HG02943 (cell line): Measurements from ENCODE around the gene RPTOR.

Experiments
- ATAC-seq: cut with Tn5 transposase; IDR thresholded peaks from one replicate; pipeline ENCODE4 v1.9.1; 2021; ENCODE audit warnings: mild to moderate bottlenecking, low read depth, moderate library complexity; ENCODE audit not compliant: unreplicated experiment

RPTOR gene

DNA sequence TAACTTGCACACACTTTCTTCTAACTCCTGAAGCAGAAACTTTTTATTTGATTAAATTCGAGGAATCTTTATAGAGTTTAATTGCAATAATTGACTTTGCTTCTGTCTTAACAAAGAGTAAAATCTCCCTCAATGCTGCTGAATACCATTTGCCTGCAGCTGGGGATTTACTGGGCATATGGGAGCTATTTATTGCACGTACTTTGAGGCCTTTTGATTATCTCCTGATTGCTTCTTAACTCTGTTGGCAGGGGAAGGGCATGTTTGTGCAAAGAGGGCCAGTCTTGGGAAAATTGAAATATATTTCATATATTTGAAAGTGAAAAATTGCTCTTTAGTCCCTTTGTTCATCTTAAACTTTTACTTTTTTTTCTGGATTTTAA is 290.2 kb downstream of the RPTOR start:
- ATAC-seq, result no peak

DNA sequence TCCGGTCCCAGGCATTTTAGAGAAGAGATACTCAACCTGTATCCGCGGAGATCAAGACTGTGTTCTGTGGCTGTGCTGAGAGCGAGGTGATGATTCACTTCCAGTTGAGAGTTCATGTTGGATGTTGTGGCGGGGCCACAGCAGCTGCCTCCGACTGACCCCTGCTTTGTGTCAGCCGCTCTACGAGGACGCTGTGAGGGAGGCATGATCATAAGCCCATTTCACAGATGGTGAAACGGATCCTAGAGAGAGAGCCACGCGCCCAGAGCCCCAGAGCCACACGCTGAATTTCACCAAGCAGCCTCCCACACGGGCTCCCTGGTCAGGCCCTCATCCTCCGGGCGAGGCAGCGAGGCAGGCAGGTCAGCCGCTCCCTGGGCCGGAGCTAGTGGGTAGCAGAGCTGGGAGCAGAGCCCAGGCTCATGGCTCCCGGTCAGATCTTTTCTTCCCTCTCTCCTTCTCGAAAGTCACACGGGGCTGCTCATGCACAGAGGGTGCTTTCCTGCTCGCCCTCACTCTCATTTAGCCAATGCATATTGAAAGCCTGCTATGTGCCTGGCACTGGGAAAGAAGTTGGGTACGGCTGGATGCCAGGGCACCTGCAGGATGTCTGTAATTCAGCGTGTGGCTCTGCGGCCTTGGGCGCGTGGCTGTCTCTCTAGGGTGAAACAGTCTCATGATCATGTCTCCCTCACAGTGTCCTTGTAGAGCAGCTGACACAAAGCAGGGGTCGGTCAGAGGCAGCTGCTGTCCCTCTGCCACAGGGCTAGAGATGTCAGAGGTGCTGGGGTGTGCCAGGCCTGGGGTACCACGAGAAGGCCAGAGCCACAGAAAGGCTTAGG is 291.4 kb downstream of the RPTOR start:
- no peak for ATAC-seq

DNA sequence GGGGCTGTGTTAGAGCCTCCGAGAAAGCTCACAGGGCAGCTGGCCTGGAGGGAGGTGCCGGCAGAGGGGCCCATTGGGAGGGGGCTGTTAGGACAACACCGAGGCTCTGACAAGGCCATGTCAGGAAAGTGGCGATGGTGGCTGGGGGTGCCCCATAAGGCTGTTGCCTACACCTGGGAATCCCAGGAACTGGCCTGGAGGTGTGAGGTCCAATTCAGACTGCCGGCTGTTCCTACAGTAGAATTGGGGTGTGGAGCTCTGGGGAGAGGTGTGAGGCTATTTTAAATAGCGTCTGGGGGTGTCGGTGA is 292.0 kb downstream of the RPTOR start:
- ATAC-seq, result no peak

DNA sequence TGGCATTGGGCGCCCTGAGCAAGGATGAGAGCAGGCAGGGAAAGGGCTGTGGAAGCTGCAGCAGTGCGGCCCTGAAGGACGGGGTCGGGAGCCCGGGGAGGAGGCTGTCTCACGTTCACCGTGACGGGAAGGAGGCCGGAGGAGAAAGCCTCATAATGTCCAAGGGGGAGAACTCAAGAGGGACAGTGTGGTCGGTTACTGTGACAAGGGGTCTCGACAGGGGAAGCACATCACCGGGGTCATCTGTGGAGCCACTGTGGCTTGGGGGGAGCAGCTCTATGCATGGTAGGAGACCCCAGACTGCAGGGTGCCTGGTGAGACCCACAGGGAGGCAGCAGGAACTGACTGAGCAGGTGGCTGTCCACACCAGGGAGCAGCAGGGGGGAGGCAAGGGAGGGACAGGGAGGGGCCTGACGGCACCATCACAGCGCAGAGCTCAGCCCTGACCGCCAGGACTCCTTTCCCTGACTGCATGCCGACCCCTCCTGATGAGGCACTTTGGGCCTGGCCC is 292.4 kb downstream of the RPTOR start:
- ATAC-seq, result no peak

DNA sequence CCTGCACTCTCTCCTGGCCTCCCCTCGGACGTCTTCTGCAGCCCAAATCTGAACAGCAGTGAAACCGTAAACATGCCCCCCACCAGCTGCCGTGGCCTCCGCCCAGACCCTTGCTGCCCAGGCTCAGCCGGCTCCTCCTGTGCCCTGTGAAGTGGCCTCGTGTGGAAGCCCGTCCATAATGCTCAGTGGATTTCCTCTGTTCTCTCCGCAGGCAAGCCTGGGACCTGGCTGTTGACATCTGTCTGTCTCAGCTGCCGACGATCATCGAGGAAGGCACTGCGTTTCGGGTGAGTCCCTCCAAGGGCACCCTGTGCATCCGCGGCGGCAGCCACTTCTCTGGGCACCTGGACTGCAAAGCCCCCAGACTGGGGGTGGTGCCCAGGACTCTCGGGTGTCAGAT is 293.1 kb downstream of the RPTOR start:
- no peak for ATAC-seq

DNA sequence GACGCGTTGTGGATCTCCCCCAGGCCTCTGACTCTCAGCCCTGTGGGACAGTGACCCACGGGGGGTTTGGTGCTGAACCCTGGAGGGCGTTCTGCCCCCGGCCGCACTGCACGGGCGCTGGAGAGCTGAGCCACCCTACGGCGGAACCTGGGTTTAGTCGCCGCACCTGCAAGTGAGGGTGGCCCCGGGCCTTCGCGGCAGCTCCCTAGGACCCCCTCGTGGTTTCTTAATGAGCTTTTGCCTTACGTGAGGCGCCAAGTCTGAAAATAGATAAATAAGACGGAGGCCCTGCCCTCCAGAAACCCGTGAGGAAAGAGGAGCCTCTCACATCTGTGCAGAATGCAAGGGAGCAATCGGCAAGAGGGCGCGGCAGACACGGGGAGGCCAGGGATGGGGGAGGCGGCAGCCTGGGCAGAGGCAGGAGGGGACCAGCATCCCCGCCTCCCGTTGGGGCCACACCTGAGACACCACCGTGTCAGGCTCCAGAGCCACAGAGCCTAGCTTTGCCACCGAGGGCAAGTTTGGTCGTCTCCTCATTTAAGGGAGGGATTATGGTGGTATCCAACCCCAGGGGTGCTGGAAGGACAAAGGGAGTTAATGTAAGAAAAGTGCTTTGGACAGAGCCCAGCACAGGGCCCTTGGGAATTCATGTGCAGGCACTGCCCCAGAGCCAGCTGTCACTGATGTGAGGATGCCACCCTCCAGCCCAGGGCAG is 293.8 kb downstream of the RPTOR start:
- ATAC-seq, result no peak

DNA sequence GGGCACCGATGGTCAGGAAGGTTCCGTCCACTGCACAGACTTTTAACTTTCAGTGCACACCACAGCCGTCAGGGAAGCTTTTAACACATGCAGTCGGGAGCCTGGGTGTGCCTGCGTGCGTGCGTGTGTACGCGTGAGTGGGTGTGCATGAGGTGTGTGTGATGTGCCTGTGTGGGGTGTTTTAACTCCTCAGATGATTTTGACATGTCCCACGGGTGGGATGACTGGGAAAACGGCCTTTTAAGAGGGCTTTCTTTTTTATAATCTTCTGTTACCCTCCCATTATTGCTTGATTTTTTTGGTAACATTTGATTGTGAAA is 294.3 kb downstream of the RPTOR start:
- ATAC-seq, result no peak

DNA sequence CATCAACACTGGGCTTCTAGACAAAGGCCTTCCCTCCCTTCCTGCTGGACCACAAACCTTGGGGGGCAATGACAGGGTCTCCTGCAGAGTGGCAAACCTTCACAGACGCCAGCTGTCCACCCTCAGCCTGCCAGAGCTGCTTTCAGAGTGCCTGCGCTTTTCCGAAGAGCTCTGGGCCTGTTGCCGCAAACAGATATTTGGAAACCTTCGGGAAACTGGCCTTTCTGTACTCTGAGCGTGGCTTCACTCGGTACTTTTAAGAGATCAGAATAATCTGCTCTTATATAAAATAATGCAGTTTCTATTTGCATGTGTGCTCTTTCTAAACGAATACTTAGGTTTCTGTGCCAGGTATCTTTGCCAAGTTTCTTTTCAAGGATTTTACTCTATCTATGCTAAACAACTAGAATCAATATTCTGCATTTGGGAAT is 294.9 kb downstream of the RPTOR start:
- no peak for ATAC-seq

DNA sequence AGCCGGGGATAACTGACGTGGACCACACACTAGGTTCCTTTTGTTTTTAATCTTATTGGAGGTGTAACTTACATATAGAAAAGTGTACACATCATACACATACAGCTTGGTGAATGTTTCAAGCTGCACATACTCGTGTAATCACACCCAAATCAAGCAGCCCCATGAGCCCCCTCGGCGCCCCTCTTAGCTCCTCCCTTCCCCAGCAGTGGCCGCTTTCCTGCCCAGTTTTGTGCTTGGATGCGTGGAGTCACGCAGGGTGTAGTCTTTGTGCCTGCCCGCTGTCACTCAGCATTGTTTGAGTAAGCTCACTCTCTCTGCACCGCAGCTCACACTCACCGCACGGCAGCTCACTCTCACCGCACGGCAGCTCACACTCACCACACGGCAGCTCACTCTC is 295.3 kb downstream of the RPTOR start:
- ATAC-seq, result no peak

DNA sequence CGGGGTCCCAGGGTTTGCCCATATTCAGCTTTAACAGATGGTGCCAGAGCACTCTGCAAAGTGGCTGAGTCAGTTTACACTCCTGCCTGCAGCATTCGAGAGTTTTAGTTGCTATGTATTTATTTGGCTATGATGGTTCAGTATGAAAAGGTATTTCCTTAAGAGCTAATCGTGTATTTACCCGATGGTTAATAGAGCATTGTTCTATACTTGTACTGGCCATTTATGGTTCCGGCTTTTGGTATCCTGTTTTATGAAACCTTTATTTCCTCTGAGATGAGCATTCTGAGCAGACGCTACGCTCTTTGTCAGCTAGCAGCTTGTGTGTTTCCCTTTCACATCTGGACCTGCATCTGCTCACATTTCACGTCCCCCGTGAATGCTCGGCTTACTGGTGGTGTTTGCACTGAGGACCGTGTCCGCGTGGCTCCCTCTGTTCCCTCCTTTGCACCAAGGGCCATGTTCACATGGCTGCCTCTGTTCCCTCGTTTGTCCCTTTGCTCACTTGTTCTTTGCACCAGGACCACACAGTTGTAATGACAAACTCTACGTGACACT is 297.9 kb downstream of the RPTOR start:
- ATAC-seq, result no peak

DNA sequence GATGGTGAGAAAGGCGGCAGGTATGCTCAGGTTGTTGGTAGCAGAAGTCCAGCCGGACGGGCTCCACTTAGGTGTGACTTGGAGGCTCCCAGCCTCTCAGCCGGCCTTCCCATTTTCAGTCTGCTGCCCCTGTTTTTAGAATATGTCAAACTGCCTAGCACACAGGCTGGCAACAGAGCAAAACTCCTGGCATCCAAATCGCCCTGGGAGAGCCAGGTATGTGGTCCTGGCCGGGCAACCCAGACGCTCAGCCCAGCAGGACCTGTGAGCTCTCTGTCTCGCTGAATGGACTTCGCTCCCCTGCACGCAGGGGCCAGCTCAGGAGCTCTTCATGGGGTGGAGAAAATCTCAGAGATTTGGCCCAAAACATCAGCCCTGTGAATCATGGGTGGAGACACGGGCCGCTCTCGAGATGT is 299.1 kb downstream of the RPTOR start:
- ATAC-seq, result no peak

DNA sequence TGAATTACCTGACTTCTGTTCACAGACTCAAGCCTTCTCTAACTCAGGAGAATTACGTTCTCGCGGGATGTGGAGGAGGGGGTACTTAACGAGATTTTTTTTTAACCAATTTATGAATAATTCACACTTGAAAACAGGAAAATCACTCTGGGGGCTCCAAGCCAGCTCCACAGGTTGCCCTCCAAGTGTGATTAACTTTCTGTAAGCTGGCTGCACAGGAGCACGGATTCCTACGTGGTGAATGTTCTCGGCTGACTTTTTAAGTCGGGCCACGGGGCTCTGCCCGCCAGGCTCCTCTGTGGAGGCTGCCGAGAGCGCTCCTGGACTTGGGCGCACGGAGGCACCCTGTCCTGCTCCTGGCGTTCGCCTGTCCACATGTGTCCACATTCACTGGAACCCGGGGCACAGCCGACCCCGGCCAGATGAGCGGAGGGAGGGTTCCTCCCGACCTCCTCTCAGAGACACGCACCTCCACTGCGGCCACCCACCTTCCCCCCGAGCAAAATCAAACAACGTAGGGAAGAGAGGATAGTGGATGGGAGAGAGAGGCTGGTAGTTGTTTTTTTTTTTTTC is 299.9 kb downstream of the RPTOR start:
- ATAC-seq, result no peak

DNA sequence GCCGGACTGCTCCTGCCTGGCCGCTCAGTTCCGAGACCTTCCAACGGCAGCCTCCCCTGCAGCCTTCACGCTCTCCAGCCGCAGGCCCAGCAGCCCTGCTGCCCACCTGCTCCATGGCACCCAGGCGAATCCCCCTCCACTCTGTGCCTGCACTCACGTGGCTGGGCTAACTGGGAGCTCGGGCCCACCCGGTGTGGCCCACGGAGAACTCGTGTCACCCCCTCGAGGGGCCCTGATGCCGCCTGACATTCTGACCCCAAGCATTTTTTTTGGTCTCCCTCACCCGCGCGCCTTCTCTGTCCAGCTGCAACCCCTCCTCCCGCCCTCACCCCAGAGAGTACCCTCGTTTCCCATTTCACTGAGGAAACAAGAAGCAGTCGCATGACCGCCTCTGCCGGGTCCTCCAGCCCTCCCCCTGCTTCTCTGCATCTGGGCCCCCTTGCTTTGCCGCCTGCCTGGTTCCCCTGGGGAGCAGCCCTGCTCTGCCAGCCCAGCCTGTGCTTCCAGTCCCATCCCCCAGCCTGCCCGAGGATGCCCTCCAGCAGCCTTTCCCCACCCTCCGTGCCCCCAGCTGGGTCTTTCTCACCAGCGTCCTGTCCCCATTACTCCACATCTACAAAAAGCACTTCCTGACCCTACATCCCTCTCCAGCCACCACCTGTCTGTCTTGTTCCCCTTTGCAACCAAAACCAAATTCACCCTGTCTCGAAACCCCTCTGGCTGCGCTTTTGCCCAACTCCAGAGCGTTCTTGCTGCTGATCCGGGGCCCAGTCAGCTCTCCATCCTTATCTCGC is 300.6 kb downstream of the RPTOR start:
- ATAC-seq, result no peak

DNA sequence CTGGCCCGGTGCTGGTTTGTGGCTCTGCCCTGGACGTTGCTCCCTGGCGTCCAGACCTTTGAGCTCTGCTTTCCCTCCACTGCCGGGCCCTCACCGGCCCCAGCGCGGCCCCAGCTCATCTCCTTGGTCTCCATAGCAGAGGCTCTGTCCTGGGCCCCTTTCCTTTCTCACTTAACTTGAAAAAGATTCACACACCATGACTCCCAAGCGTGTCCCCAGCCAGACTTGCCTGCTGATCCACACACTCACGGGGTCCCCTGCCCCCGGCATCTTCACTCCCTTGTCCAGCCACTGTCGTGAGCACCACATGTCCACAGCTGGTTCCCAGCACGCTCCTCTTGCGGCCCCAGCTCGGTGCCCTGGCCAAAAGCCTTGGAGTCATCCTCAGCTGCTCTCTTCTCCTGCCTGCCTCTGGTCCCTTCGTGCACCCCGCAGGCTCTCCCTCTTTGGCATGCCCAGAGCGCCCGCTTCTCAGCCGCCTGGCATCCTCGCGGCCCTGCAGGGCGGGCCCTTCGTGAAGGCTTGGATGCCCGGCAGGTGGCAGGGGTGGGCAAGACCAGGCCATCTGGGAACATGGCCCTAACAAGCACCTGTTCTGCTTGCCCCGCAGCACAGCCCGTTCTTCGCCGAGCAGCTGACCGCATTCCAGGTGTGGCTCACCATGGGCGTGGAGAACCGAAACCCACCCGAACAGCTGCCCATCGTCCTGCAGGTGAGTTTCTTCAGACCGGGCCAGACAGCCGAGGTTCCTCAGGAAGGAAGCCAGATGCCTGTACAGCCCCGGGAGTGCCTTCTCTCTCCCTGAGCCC is 301.4 kb downstream of the RPTOR start:
- ATAC-seq, result no peak

DNA sequence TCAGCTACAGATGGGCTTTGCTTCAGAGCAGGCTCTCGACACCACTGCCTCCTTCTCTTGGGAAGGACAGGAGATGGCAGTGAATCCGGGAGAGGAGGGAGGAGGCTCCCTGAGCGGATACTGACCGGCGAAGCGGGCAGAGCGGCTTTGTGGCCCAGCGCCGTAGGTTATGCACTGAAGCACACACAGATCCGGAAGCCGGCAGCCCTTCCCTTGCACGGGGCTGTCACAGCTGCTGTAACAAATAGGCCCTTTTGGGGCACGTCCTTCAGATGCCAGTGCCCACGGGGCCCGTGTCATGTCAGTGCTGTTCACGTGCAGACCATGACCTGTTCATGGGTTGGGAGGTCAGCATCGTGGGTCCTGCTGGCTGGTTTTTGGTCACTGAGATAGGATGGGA is 302.3 kb downstream of the RPTOR start:
- ATAC-seq, result no peak

DNA sequence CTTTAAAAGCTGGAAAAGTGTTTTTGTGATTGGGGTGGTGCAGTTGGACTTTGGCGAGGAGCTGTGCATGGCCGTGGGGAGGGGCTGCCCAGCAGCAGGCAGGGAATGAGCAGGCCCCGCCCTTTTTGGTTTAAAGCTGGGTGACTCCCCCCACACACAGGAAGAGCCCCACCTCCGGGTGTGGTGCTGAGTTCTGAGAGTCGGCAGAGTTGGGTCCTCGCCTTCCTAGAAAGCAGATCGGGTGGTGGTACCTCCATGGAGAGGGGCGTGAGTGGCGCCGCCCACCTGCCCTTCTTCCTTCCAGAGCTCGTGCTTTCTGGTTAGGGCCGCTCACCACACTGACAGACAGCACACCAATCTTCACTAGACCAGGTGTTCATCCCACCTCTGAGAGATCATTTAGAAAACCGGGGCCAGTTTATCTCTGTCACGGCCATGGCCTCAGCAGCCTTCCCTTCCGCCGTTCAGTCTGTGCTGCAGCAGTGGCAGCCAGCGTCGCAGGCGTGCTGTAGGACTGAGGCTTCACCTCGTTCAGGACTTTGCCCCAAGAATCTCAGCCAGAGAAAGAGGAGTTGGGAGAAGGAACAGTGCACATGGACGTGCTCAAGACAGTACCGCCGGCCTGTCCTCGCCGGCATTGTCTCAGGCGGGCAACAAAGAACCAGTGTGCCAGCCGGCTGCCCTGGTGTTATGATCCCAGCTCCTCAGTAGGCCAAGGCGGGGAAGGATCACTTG is 303.0 kb downstream of the RPTOR start:
- no peak for ATAC-seq

DNA sequence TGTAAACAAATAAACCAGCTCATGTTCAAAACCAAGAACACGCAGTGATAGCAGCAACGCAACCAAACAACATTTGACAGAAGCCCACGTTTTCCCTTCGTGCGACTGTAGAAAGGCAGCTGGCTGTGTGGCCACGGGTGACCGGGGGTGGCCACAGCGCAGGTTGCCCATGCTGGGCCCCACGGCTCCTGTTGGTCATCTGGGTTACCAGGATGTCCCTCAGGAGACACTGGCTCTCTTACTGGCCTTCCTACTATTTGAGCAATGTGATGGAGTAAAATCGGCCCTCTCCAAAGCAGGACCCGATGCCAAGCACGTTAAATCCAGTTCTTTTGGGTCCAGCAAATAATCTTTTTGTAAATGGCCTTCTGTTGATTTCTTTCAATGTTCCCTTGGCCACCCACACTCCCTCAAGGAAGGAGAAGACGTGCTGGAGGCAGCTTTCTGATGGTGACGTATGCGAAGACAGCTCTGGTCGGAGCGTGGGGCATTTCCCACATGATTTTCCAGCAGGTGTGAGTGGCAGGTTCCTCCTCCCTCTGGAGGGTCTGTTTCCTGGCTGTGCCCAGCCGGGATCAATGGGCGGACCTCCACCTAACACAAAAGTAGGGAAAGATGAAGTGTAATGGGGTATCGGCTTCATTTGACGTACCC is 303.9 kb downstream of the RPTOR start:
- ATAC-seq, result no peak

DNA sequence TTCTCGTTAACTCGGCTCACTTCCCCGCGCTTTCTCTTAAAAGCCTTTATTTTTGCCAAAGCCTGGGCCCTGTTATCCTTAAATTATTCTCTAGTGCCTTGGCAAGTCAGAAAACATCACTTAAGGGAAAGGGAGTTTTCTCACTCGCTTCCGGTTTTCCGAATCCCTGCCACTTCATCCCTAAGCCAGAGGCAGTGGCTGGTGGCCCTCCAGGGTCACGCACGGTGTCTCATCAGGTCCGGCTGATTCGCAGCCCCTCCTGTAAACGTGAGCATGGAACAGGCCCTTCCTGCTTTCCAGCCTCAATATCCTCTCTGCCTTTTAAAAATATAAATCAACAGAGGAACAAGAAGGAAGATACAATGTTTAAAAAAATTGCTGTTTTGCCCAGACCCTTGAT is 304.5 kb downstream of the RPTOR start:
- no peak for ATAC-seq

DNA sequence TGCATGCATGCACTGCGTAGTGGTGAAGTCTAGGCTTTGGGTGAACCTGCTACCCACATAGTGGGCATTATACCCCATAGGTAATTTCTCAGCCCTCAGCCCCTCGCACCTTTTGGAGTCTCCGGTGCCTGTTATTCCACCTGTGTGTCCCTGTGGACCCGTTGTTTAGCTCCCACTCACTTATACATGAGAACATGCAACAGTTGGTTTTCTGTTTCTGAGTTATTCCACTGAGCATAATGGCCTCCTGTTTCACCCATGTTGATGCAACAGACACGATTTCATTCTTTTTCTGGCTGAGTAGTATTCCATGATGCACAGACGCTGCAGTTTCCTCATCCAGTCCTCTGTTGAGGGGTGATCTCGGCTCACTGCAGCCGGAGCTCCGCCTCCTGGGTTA is 305.5 kb downstream of the RPTOR start:
- no peak for ATAC-seq
